RWPE2 (cell line): Measurements from ENCODE around the gene PAPLN.
A peak's percentile ranks its signal among the peaks of the same experiment; 100 is the strongest.

Experiments used
- ATAC-seq: fragments of 200-7000 bp; cut with Tn5 transposase; 3 replicates; pipeline ENCODE4 v1.9.1; 2021; ENCODE audit warnings: low read depth
- DNase-seq: peaks from one replicate; pipeline ENCODE4 v3.0.0-alpha.2; 2020; ENCODE audit warnings: low spot score
- H3K27ac ChIP-seq: fragments of 450-650 bp; 2 replicates; pipeline ENCODE4 v1.5.1; 2017; ENCODE audit warnings: mild to moderate bottlenecking; ENCODE audit not compliant: poor library complexity, severe bottlenecking
- H3K27me3 ChIP-seq: fragments of 250-450 bp; sonication (Bioruptor Pico); 2 replicates; pipeline ENCODE4 v1.5.1; 2021; ENCODE audit warnings: mild to moderate bottlenecking, moderate library complexity; ENCODE audit not compliant: insufficient read depth, poor library complexity, severe bottlenecking
- H3K36me3 ChIP-seq: fragments of 250-450 bp; sonication (Bioruptor Pico); 2 replicates; pipeline ENCODE4 v1.5.1; 2020; ENCODE audit warnings: low read depth, mild to moderate bottlenecking, moderate library complexity
- H3K4me1 ChIP-seq: fragments of 250-450 bp; sonication (Bioruptor Pico); 2 replicates; pipeline ENCODE4 v1.5.1; 2021; ENCODE audit warnings: mild to moderate bottlenecking, moderate library complexity; ENCODE audit not compliant: insufficient read depth, poor library complexity, severe bottlenecking
- H3K4me3 ChIP-seq: fragments of 250-450 bp; sonication (Bioruptor Pico); 2 replicates; pipeline ENCODE4 v1.5.1; 2021; ENCODE audit warnings: mild to moderate bottlenecking, moderate library complexity; ENCODE audit not compliant: severe bottlenecking
- H3K9me3 ChIP-seq: fragments of 250-450 bp; sonication (Bioruptor Pico); 2 replicates; pipeline ENCODE4 v1.5.1; 2021; ENCODE audit warnings: mild to moderate bottlenecking, moderate library complexity; ENCODE audit not compliant: severe bottlenecking
- CTCF ChIP-seq: fragments of 450-650 bp; IDR thresholded peaks from one replicate; pipeline ENCODE4 v1.5.1; 2017; ENCODE audit warnings: mild to moderate bottlenecking, moderate library complexity; ENCODE audit not compliant: poor library complexity, severe bottlenecking

PAPLN gene

DNA sequence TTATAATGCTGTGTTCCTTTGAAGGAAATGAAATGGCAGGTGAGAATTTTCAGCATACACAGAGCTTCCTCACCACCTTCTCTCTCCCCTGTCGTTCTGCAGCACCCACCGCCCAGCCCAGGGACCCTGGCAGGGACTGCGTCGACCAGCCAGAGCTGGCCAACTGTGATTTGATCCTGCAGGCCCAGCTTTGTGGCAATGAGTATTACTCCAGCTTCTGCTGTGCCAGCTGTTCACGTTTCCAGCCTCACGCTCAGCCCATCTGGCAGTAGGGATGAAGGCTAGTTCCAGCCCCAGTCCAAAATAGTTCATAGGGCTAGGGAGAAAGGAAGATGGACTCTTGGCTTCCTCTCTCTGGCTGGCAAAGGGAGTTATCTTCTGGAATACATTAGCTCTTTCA is 35.1 kb downstream of the PAPLN start:
- DNase-seq (no peak), ATAC-seq (no peak)
- Histone ChIP-seq H3K27ac (no peak overlapping the region), H3K27me3 (no peaks in the 10 kb centered on the region), H3K36me3 (peaks cover 27% of the 10 kb centered on the region), H3K4me1 (no peaks in the 10 kb centered on the region), H3K4me3 (no peak overlapping the region), H3K9me3 (no peaks in the 10 kb centered on the region)
- no peak for TF ChIP-seq CTCF

GRCh38 chr14:73273799-73274198 is 36.5 kb downstream of the PAPLN start:
- peaks cover 27% of the 10 kb centered on the region for H3K36me3 ChIP-seq
- no peak for DNase-seq

GRCh38 chr14:73276836-73277235 is 39.5 kb downstream of the PAPLN start:
- DNase-seq: no peak
- H3K9me3 ChIP-seq: no peaks in the 10 kb centered on the region
- ATAC-seq: 0 out of 3 replicates have a peak, but pooled peaks have one; percentile 33
- no peak overlapping the region for H3K27ac ChIP-seq
- H3K36me3 ChIP-seq: peaks cover 48% of the 10 kb centered on the region
- H3K4me1 ChIP-seq: no peaks in the 10 kb centered on the region
- TF ChIP-seq CTCF: no peak
- no peaks in the 10 kb centered on the region for H3K27me3 ChIP-seq
- no peak overlapping the region for H3K4me3 ChIP-seq

More at GRCh38 chr14:73273799-73274198, 36.5 kb downstream of the PAPLN start:
- no peaks in the 10 kb centered on the region for H3K9me3 ChIP-seq
- no peaks in the 10 kb centered on the region for H3K27me3 ChIP-seq
- no peak for ATAC-seq
- no peak for TF ChIP-seq CTCF
- no peak overlapping the region for H3K27ac ChIP-seq
- no peaks in the 10 kb centered on the region for H3K4me1 ChIP-seq
- no peak overlapping the region for H3K4me3 ChIP-seq

GRCh38 chr14:73277376-73277775 is 40.1 kb downstream of the PAPLN start:
- Histone ChIP-seq H3K9me3 (no peaks in the 10 kb centered on the region), H3K4me3 (no peak overlapping the region), H3K36me3 (peaks cover 53% of the 10 kb centered on the region), H3K4me1 (no peaks in the 10 kb centered on the region), H3K27ac (no peak overlapping the region), H3K27me3 (no peaks in the 10 kb centered on the region)
- no peak for TF ChIP-seq CTCF
- DNase-seq: no peak
- no peak for ATAC-seq

DNA sequence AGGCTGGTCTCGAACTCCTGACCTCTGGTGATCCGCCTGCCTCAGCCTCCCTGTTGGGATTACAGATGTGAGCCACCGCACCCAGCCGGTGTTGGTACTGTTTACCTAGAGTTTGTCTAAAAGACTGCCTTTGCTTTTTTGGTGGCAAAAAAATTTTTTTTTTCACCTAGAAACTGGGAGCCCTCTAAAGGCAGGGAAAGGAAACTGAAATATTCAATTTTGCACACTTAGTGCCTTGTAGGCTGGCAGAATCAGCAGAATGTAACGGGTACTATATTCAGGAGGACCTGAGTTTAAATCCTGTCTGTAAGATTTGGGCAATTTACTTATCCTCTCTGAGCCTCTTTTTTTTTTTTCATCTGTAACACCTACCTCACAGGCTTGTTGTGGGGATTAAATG is 43.6 kb downstream of the PAPLN start:
- Histone ChIP-seq H3K27ac (no peak overlapping the region), H3K4me3 (no peak overlapping the region), H3K4me1 (no peaks in the 10 kb centered on the region), H3K9me3 (no peaks in the 10 kb centered on the region), H3K36me3 (peaks cover 73% of the 10 kb centered on the region), H3K27me3 (no peaks in the 10 kb centered on the region)
- DNase-seq (no peak), ATAC-seq (no peak)
- no peak for TF ChIP-seq CTCF
